DOHH2 (cell line): Measurements from ENCODE around the gene ADAMTS5.

Experiments used
- H3F3A ChIP-seq: fragments of 200-600 bp; sonication (generic), shearing (Covaris generic); 2 replicates; pipeline ENCODE4 v1.6.0; 2016; ENCODE audit warnings: antibody characterized with exemption, mild to moderate bottlenecking; ENCODE audit not compliant: control insufficient read depth, insufficient read depth
- H3K27ac ChIP-seq: fragments of 200-600 bp; sonication (generic); 2 replicates; pipeline ENCODE4 v1.5.1; 2014; ENCODE audit warnings: low read depth, mild to moderate bottlenecking, low read length, moderate library complexity
- H3K27me3 ChIP-seq: fragments of 200-600 bp; sonication (generic); 2 replicates; pipeline ENCODE4 v1.6.1; 2014; ENCODE audit warnings: mild to moderate bottlenecking, low read length, mixed read lengths; ENCODE audit not compliant: control insufficient read depth
- H3K36me3 ChIP-seq: fragments of 200-600 bp; sonication (generic); 2 replicates; pipeline ENCODE4 v1.6.1; 2014; ENCODE audit warnings: mild to moderate bottlenecking, low read length, moderate library complexity, mixed read lengths; ENCODE audit not compliant: control insufficient read depth
- H3K4me1 ChIP-seq: fragments of 200-600 bp; sonication (generic); 2 replicates; pipeline ENCODE4 v1.6.1; 2014; ENCODE audit warnings: mild to moderate bottlenecking, low read length, mixed read lengths; ENCODE audit not compliant: control insufficient read depth
- H3K4me2 ChIP-seq: fragments of 200-600 bp; sonication (generic); 2 replicates; pipeline ENCODE4 v1.6.0; 2014; ENCODE audit warnings: mild to moderate bottlenecking, low read length, moderate library complexity
- H3K4me3 ChIP-seq: fragments of 200-600 bp; sonication (generic); 2 replicates; pipeline ENCODE4 v1.5.1; 2014; ENCODE audit warnings: mild to moderate bottlenecking, low read length, mixed read lengths
- H3K79me2 ChIP-seq: fragments of 200-600 bp; sonication (generic); 2 replicates; pipeline ENCODE4 v1.6.1; 2014; ENCODE audit warnings: mild to moderate bottlenecking, low read length, mixed read lengths; ENCODE audit not compliant: control insufficient read depth
- H3K9me2 ChIP-seq: fragments of 200-600 bp; sonication (generic); replicated peaks from 2 replicates; pipeline ENCODE4 v1.6.1; 2014; ENCODE audit warnings: mild to moderate bottlenecking, low read length, mixed read lengths; ENCODE audit not compliant: control insufficient read depth
- H3K9me3 ChIP-seq: fragments of 200-600 bp; sonication (generic); 2 replicates; pipeline ENCODE4 v1.6.1; 2014; ENCODE audit warnings: antibody characterized with exemption, low read length, mixed read lengths; ENCODE audit not compliant: control insufficient read depth, insufficient read depth
- H4K20me1 ChIP-seq: fragments of 200-600 bp; sonication (generic); 2 replicates; pipeline ENCODE4 v1.6.0; 2014; ENCODE audit warnings: low read depth, mild to moderate bottlenecking, antibody characterized with exemption, low read length, moderate library complexity; ENCODE audit not compliant: control insufficient read depth, insufficient read depth
- EZH2phosphoT487 ChIP-seq: fragments of 200-600 bp; sonication (generic); IDR thresholded peaks from 2 replicates; pipeline ENCODE4 v1.6.1; 2017; ENCODE audit warnings: borderline replicate concordance, mild to moderate bottlenecking, antibody characterized with exemption, low read length, moderate library complexity, mixed read lengths
- TF ChIP-seq, protein P1 (sequence below): fragments of 200-600 bp; sonication (generic); IDR thresholded peaks from one replicate; pipeline ENCODE4 v1.5.1; 2014; ENCODE audit warnings: antibody characterized with exemption, mild to moderate bottlenecking, low read depth, low read length; ENCODE audit not compliant: poor library complexity, severe bottlenecking

ADAMTS5 gene

GRCh38 chr21:26982767-26983166, 15.9 kb upstream of the ADAMTS5 start:
- no peaks in the 10 kb centered on the region for H3K4me1 ChIP-seq
- TF ChIP-seq, protein P1, sequence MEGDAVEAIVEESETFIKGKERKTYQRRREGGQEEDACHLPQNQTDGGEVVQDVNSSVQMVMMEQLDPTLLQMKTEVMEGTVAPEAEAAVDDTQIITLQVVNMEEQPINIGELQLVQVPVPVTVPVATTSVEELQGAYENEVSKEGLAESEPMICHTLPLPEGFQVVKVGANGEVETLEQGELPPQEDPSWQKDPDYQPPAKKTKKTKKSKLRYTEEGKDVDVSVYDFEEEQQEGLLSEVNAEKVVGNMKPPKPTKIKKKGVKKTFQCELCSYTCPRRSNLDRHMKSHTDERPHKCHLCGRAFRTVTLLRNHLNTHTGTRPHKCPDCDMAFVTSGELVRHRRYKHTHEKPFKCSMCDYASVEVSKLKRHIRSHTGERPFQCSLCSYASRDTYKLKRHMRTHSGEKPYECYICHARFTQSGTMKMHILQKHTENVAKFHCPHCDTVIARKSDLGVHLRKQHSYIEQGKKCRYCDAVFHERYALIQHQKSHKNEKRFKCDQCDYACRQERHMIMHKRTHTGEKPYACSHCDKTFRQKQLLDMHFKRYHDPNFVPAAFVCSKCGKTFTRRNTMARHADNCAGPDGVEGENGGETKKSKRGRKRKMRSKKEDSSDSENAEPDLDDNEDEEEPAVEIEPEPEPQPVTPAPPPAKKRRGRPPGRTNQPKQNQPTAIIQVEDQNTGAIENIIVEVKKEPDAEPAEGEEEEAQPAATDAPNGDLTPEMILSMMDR: no peak
- TF ChIP-seq EZH2phosphoT487: no peak

GRCh38 chr21:26977746-26978145, 10.9 kb upstream of the ADAMTS5 start:
- no peak overlapping the region for H3K27ac ChIP-seq
- no peak overlapping the region for H3K4me2 ChIP-seq
- H3K27me3 ChIP-seq: no peaks in the 10 kb centered on the region
- H3K9me3 ChIP-seq: no peaks in the 10 kb centered on the region; the same call in 1 of the 2 replicates
- H3K4me1 ChIP-seq: no peaks in the 10 kb centered on the region
- no peaks in the 10 kb centered on the region for H4K20me1 ChIP-seq
- no peak overlapping the region for H3K4me3 ChIP-seq
- TF ChIP-seq, protein P1: no peak
- TF ChIP-seq EZH2phosphoT487: no peak
- no peaks in the 10 kb centered on the region for H3K79me2 ChIP-seq
- H3F3A ChIP-seq: no peaks in the 10 kb centered on the region
- H3K36me3 ChIP-seq: no peaks in the 10 kb centered on the region
- H3K9me2 ChIP-seq: no peaks in the 10 kb centered on the region

More at GRCh38 chr21:26982767-26983166, 15.9 kb upstream of the ADAMTS5 start:
- H3K4me2 ChIP-seq: no peak overlapping the region
- H3K9me3 ChIP-seq: no peaks in the 10 kb centered on the region; the same call in 1 of the 2 replicates
- H3K27ac ChIP-seq: no peak overlapping the region
- no peaks in the 10 kb centered on the region for H3K36me3 ChIP-seq
- no peaks in the 10 kb centered on the region for H3K9me2 ChIP-seq
- no peaks in the 10 kb centered on the region for H3F3A ChIP-seq
- H3K27me3 ChIP-seq: no peaks in the 10 kb centered on the region
- no peak overlapping the region for H3K4me3 ChIP-seq
- H3K79me2 ChIP-seq: no peaks in the 10 kb centered on the region
- no peaks in the 10 kb centered on the region for H4K20me1 ChIP-seq

GRCh38 chr21:26973226-26973625, 6.3 kb upstream of the ADAMTS5 start:
- Histone ChIP-seq H3K4me2 (no peak overlapping the region), H3K9me3 (no peaks in the 10 kb centered on the region), H3F3A (no peaks in the 10 kb centered on the region), H3K79me2 (no peaks in the 10 kb centered on the region), H3K27me3 (no peaks in the 10 kb centered on the region), H3K36me3 (no peaks in the 10 kb centered on the region), H4K20me1 (no peaks in the 10 kb centered on the region), H3K9me2 (no peaks in the 10 kb centered on the region), H3K4me3 (no peak overlapping the region), H3K4me1 (no peaks in the 10 kb centered on the region), H3K27ac (no peak overlapping the region)
- TF ChIP-seq, protein P1: no peak
- TF ChIP-seq EZH2phosphoT487: no peak
